Dedifferentiated amniotic fluid mesenchymal stem cell (primary cell): ENCODE data around the gene MYOG.
A peak's percentile ranks its signal among the peaks of the same experiment; 100 is the strongest.

Experiments
- DNase-seq: peaks from one replicate; pipeline ENCODE4 v3.0.0-alpha.2; 2016; ENCODE audit errors: extremely low spot score

The MYOG gene

DNA sequence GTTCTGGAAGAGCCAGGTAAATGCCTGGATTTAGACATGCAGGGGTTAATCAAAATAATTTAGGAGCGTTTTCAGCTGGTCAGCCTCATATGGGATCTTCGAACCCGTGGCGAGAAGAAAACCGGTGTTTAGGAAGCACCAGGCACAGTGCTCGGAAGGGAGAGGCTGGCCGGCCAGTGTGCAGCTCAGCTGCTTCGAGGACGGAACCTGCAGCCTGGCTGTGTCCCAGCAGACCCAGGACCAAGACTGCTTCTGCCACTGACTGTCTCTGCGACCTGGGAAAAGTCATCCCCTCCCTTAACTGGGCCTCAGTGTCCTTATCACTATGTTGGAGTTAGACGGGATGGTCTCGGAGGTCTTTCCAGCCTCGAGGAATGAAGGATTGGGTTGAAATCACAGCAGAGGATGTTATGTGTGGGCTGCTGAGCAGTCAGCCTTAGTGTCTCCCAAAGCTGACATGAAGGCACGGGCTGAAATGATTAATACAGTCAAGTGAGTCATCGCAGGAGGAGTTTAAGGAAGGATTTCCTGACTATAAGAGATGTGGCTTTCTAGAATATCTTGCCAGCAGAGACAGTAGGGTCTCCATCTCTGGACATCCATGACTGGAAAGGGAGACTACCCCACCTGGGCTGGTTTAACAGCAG is 38.7 kb downstream of the MYOG start:
- DNase-seq = peak; percentile 76

DNA sequence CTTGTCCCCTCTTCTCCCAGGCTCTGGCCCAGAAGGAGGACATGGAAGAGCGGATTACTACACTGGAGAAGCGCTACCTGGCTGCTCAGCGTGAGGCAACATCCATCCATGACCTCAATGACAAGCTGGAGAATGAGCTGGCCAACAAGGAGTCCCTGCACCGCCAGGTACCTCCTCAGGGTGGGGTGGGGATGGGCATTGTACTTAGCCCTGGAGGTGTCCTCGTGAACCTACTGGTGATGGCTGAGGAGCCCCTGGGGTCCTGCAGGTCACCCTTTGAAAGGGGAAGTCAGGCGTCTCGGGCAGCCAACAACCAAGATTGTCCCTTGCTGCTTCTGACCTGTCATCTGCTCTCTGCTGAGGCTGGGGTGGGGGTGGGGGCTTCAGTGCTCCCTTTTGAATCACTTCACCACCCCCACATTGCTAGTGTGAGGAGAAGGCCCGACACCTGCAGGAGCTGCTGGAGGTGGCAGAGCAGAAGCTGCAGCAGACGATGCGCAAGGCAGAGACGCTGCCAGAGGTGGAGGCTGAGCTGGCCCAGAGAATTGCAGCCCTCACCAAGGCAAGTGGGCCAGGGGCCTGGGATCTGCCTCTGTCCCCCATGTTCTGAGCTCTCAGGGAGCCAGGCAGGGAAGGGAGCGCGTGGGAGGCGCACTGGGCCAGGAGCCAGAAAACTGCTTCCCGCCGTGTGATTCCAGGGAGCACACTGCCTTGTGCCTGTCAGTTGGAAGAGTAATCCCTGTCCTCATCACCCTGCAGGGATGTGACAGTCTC is 39.8 kb downstream of the MYOG start:
- DNase-seq = no peak

DNA sequence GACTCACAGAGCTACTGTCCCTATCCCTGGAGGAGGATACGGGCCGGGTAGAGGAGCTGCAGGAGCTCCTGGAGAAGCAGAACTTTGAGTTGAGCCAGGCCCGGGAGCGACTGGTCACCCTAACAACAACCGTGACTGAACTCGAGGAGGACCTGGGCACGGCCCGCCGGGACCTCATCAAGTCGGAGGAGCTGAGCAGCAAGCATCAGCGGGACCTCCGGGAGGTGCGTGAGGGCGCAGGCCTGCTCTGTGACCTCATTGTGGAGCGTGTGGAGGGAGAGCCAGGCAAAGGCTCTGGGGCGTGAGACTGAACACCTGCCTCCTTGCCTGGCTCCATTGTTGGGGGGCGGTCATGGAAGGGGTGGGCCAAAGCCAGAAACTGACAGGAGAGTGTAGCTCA is 40.5 kb downstream of the MYOG start:
- DNase-seq = no peak

DNA sequence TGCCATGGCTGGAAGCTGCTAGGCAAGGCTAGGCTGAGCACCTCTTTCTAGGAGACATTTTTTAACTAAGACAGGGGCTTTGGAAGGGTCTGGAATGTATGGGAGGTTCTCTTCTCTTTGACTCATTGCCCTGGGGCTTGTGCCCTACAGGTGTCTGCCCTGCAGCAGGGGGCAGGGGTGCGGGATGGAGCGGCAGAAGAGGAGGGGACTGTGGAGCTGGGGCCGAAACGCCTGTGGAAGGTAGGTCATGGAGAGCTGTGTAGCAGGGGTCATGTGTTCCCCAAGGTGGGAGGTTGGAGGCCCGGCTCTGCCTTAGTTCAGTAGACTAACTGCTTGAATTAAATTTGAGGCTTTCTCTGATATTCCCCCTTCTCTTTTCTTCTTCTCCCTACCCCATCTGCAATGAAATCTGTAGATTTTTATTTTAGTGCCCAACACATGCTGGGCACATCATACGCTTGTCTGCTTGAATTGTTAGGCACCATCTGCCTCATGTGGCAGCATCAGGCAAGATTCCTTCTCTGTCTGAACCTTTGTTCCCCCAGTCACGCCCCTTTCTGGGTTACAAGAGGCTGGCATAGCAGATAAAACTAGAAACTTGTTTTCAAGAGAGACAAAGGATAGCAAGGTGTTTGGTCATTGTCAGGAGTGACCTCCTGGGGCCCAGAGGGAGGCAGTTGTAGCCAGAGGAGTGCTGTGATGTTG is 41.1 kb downstream of the MYOG start:
- DNase-seq = no peak

DNA sequence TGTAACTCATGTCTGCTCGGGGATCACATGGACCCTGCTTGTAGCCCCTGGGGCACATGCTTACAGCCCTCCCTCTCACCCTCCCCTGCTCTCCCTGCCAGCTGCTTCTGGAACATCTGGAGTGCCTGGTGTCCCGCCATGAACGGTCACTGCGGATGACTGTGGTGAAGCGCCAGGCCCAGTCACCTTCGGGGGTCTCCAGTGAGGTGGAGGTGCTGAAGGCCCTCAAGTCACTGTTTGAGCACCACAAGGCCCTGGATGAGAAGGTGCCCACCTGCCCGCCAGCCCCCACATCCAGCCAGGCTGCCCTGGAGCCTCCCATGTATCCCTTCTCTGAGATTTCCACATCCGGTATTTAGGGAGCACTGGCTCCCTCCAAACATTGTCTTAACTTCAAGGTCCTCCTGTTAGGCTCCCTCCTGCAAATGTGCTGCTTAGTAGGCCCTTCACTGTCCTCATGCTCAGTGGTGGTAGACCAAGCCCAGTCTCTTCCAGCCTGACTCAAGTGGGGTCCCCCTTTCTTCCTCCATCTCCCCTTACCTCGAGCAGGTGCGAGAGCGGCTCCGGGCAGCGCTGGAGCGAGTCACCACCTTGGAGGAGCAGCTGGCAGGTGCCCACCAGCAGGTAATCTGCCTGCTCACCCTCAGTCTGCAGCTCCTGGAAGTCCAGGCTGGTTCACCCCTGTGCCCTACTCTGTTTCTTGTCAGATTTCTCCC is 41.8 kb downstream of the MYOG start:
- no peak for DNase-seq

DNA sequence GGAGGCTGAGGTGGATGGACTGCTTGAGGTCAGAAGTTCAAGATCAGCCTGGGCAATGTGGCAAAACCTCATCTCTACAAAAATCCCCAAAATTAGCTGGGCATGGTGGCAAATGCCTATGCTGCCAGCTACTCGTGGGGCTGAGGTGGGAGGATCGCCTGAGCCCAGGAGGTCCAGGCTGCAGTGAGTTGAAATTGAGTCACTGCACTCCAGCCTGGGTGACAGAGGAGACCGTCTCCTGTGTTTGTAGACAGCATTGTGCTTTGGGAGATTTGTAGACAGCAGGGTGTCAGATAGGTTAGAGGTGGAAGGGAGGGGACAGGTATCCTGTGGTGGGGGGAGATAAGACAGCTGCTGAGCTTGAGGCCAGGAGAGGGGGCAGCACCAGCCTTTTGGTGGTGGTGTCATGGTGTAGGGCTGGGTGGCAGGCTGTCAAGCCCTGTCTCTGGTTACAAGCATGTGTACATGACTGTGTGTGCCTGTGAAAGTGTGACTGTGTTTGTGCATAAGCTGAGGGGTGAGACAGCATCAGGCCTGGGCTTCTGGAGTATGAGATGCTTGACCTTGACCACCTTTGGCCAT is 44.4 kb downstream of the MYOG start:
- no peak for DNase-seq

DNA sequence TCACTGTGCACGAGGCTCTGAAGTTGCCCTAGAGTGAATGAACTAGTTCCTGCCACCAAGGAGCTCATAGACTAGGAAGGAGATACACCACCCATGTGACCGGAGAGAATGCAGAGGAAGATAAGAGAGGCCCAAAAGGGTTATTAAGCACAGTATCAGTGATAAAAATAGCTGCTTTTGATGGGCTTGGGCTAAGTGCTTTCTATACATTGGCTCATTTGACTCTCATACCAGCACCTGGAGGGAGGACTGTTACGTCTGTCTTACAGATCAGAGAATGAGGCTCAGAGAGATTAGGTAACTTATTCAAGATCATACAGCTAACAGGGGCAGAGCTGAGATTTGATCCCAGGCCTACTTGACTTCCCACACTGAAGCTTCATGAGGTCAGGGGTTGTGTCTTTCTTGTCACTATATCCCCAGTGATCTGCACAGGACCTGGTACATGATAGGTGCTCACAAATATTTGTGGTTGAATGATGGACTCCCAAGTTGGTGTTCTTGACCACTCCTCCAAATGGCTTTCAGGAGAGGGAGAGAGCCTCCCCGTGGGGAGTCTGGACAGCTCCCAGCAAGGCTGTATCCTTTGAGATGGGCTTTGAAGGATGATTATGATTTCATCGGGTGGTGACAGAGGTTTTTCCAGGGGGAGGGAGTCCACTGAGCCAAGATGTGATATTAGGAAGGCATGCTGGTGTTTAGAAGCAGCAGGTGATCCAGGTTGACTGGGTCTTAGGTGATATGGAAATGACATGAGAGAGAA is 45.1 kb downstream of the MYOG start:
- DNase-seq = no peak

DNA sequence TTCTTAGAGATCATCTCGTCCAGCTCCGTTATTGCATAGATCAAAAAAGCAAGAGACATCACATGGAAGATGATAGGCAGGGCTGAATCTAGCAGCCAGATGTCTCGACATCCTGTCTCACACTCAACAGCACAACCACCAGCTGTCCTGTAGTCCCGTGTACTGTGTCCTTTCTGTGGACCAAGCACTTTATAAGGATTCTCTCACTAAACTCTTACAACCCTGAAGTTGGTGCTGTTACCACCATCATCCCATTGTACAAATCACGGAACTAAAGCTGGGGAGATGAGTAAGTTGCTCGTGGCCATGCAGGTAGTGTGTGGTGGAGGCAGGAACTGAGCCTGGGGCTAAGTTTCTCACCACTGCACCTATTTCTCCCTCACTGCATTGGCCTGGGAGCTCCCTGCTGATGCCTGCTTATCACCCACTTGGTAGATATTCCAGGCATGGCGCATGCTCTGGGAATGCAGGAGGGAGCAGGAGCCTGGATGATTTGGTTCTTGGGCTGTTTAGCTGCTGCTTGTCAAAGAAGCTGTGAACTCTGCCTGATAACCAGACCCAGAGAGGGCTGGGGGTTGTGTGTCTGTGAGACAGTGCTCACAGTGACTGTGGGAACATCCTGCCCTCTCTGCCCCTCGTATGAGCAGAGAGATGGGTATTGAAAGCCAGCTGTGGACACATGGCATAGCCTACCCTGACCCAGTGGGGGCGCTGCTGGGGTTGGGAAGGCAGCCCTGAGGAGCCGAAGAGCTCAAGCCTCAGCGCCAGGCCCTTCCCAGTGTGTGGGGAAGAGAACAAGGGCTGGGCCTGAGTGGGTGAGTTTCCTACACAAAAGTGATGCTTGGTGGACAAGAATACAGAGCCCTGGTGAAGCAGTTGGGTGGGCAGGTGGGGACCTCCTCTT is 46.0 kb downstream of the MYOG start:
- no peak for DNase-seq

DNA sequence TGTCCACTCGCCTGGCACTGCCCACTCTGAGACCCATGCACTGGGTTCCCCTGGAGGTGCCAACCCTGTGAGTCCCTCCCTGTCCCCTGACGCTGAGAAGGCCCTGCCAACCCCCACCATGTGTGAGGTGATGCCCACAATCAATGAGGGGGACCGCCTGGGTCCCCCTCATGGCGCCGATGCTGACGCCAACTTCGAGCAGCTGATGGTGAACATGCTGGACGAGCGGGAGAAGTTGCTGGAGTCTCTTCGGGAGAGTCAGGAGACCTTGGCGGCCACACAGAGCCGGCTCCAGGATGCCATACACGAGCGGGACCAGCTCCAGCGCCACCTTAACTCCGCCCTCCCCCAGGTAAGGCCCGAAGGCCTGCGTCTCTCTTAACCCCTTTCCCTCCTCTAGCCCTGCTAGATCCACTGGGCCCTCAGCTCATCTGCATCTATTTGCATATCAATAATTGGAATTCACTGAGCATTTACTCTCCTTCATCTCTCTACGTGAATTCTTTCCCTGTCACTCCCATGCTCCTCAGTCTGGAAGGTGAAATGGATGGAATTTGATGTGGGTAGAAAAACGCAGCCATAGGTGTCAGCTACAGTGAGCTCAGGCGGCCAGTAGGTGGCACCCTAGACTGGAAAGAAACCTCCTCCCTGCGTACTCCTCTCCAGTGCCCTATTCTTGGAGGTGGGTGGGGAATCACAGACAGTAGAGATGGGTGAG is 46.8 kb downstream of the MYOG start:
- DNase-seq = peak; percentile 47

DNA sequence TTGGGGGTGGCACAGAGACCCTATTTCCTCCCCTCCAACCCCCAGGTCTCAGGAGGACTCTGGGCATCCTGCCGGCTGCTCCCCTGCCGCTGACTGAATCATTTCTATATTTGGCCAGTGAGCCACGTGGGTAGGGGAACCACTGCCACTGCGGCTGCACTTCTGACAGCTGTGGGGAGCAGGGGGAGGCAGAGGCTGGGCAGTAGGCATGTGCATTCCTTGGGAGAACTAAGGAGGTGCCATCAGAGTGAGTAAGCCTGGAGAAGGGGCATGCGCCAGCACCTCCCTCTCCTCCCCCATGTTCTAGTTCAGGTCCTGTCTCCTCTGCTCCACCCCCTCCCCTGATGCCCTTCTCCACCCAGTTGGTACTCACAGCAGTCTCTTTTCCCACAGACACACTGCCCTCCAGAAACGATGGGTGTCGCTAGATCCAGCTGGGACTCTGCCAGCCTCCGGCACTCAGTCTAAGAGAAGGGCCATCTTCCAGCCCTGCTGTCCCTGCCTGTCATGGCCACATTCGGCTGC is 47.5 kb downstream of the MYOG start:
- peak; percentile 53 for DNase-seq

DNA sequence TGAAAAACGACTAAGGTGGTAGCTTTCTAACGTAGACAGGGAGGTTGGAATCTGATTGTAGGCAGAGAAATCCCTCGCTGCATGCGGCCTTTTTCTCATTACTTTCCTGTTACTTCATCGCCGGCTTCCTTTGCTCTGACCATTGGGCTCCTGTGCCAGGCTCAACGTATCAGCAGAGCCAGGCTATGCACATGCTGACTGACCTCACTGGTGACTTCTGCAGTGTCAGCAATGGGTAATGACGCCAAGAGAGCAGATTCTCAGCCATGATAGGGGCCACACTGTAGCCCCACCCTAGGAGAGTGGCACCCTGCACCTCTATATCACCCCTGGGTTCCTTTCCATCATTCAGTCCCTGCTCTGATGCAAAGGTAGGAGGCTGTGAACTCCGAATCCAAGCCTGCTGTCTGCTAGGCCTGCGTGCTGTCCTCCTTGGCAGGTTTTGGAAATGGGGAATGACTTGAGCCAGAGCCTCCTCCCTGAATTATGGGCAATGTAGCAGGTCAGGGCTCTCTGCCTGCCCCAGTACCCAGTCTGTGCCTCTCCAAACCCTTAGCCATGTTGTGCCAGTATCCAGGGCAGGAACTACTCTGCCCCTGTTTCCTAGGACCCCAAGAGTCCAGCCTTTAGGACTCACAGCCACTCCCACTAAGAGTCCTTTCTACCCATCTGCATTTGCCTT is 48.2 kb downstream of the MYOG start:
- DNase-seq = no peak

DNA sequence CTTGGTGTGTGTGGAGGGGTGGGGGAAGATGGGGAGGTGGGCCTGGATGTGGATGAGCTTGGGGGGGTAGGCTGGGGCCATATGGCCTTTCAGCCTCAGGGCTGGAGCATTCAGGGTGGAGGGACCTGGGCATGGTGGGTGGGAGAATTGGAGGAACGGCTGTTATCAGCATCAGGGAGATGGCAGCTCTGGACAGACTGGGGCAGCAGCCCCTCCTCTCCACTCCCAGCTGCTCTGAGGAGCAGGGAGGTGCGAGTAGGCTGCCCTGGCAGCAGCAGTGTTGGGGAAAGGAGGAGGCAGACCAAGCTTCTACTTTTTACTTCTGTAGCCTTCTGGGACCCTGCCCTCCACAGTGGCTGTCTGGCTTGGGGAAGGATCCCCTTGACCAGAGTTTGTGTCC is 49.3 kb downstream of the MYOG start:
- DNase-seq = no peak

DNA sequence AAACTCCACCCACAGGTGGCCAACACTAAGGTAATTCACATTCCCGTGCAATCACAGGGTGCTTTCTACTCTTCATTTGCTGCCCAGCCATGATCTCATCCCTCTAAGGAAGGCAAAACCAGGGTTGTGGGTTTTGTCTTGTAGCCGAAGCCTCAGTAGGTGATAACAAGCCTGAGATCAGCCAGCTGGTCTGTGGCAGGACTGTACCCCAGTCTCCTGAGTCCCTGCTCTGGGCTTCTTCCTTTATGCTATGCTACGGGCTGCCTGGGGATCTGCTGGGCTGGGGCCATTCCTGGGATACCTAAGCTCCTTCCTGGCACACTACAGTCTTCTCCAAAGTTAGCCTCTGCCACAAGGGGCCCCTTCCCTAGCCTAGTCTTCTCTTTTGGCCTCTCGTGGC is 49.7 kb downstream of the MYOG start:
- no peak for DNase-seq

DNA sequence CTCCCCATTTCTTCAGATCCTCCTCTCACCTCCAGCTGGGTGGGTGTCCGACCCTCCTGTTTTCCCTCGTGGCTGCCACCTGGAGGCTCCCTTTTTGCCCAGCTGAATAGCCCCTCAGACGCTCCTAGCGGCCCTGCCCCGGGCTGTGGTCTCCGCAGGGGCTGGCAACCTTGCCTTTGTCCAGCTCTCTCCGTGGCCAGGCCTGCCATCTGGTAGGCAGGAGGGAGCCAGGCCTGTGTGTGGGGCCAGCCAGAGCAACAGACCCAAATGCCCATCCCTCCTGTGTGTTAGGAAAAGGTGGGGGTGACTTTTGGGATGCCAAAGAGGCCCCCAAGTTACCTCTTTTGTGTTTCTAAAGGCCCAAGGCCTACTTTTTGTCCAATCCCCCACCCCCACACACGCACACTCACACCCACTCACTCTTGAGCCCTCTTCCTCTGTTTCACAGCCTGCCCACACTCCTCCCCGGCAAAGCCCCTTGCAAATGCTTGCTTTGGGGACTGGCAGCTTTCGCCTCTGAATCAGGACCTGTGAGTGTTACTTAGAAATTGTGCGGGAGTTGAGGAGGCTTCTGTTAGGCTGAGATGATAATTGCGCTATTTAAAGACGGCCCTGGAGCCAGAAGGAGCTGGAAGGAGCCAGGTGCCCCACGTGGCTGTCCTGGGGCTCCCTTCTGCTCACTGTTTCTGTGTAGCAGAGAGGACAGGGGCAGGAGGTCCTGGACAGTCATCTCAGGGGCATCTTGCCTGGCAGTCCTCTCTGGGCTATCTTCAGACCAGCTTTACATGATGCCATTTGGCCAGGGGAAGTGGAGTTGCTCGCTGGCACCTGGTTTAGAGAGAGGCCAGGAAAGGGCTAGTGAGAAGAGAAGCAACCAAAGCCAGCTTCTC is 50.5 kb downstream of the MYOG start:
- DNase-seq = no peak

DNA sequence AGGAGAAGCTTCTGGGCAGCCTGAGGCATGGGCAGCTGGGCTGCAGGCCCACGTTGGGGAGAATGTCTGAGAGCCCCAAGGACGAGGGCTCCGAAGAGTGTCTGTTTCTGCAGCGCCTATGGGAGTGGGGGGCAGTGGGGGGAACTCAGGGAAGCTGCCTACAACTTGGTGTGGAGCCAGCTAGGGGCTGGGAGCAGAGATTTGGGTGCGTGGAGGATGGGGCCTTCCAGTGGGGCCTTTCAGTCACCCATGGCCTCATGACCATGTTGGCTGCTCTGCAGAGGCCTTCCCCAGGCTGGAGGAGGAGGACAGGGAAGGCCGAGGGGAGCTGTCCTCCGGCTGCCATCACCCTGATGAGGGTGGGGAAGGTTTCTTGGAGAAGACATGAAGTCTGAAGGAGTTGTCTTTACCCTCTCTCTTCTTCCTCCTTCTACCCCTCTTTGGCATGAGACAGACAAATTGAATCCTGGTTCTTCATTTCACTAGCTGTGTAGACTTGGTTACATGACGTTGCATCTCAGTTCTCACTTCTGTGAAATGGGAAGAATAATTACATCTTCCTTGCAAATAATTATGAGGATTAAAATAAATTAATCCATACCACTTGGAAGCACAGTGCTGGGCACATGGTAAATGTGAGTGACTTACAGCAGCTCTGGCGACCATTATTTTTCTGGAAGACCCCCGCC is 51.2 kb downstream of the MYOG start:
- no peak for DNase-seq

DNA sequence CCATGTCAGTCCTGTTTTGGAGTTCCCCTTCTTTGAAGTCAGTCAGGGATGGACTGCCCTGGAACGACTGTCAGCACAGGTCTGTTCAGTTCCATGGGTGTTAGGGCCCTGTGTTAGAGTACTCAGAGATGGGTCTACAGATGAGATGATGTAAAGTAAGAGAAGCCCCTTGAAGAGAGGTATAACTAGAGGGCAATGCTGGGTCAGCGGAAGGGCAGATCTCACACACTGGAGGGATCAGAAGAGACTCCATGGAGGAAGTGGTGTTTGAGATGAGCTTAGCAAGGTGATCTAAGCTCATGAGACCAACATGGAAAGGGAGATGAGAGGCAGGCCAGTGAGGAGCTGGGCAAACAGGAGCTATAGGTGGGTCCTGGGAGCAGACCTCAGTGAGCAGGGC is 51.9 kb downstream of the MYOG start:
- no peak for DNase-seq

DNA sequence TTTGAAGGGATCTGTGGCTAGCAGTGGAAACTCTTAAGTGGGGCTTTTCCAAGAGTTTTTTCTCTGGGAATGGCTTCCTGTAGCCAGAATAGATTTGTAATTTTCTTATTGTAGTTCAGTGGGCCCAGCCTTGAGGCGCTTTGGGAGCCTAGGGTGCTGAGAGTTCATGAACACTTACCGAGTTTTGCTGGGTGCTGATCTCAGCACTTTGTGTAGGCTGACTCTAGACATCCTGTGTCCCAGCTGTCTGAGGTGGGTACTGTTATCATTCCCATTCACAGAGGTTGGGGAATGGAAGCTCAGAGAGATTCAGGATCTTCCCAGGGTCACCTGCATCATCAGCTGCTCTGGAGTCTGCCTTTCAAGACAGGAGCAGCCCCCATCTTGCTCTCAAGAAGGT is 52.5 kb downstream of the MYOG start:
- no peak for DNase-seq
